GM12878 (cell line): ENCODE data around the gene CTIF. TPM values are rescaled to one million over a fixed set of nuclear protein-coding genes. Genes with fewer than 3 reads are reported as not detected.

Experiments
- ATAC-seq: fragments of 200-7000 bp; cut with Tn5 transposase; 3 replicates; pipeline ENCODE4 v1.9.1; 2020; ENCODE audit warnings: mild to moderate bottlenecking, moderate library complexity
- BruUV-seq: library from RNA; stranded (reverse); fragments of 400-500 nt; replicated peaks from 2 replicates; lab custom pipeline; 2021; lab: Mats Ljungman, UMichigan
- CTCF ChIA-PET: fragments of 300-600 bp; sonication (Branson Sonifier 250); formaldehyde crosslinking; extraction: SDS; loops from one replicate; lab custom pipeline; 2021; ENCODE audit warnings: inconsistent platforms; lab: Yijun Ruan, JAX
- POLR2A ChIA-PET: fragments of 350-600 bp; formaldehyde crosslinking; extraction: SDS; loops from one replicate; lab custom pipeline; 2021; ENCODE audit warnings: inconsistent platforms; lab: Charles Lee
- RAD21 ChIA-PET: fragments of 300-600 bp; sonication (Branson Sonifier 250); formaldehyde crosslinking; loops from one replicate; lab custom pipeline; 2023; ENCODE audit warnings: antibody characterized with exemption; ENCODE audit not compliant: unreplicated experiment; lab: Charles Lee
- SMC1A ChIA-PET: fragments of 300-600 bp; sonication (Branson Sonifier 250); formaldehyde crosslinking; loops from one replicate; lab custom pipeline; 2023; ENCODE audit not compliant: unreplicated experiment, uncharacterized antibody; lab: Charles Lee
- DNase-seq: peaks from one replicate; pipeline ENCODE4 v3.0.0-alpha.2; 2011; ENCODE audit warnings: low read depth, low spot score
- FAIRE-seq: peaks from 3 replicates; lab custom pipeline; 2011; peaks lifted over from hg19 to GRCh38; lab: Jason Lieb, UNC
- H2AFZ ChIP-seq: 2 replicates; pipeline ENCODE4 v1.6.0; 2011; ENCODE audit warnings: low read depth, low read length, control low read depth; ENCODE audit not compliant: control insufficient read depth
- H3K27ac ChIP-seq: 2 replicates; pipeline ENCODE4 v1.5.1; 2011; ENCODE audit warnings: control low read depth; ENCODE audit not compliant: control insufficient read depth, insufficient read depth
- H3K27me3 ChIP-seq, 2 experiments: replicated peaks in 1 of 2; 2 replicates each; pipeline versions ENCODE4 v1.6.0 to v1.6.1; 2011; ENCODE audit warnings: low read length in 1 of 2; ENCODE audit not compliant: control insufficient read depth in 2 of 2, insufficient read depth in 2 of 2
- H3K36me3 ChIP-seq, 2 experiments: 2 replicates each; pipeline ENCODE4 v1.5.1; 2011; ENCODE audit warnings: low read length in 1 of 2; ENCODE audit not compliant: control insufficient read depth in 2 of 2, insufficient read depth in 2 of 2
- H3K4me1 ChIP-seq: 2 replicates; pipeline ENCODE4 v1.6.1; 2011; ENCODE audit warnings: mild to moderate bottlenecking, low read length, moderate library complexity, mixed read lengths; ENCODE audit not compliant: control insufficient read depth, insufficient read depth
- H3K4me2 ChIP-seq: 2 replicates; pipeline ENCODE4 v1.6.0; 2011; ENCODE audit warnings: control low read depth; ENCODE audit not compliant: control insufficient read depth, insufficient read depth
- H3K4me3 ChIP-seq: fragments of 200-600 bp; sonication (generic); 2 replicates; pipeline ENCODE4 v1.5.1; 2016
- H3K79me2 ChIP-seq: 2 replicates; pipeline ENCODE4 v1.6.0; 2011; ENCODE audit warnings: low read length; ENCODE audit not compliant: control insufficient read depth, insufficient read depth
- H3K9ac ChIP-seq: 2 replicates; pipeline ENCODE4 v1.8.0; 2011; ENCODE audit warnings: low read length, control low read depth, mixed read lengths; ENCODE audit not compliant: control insufficient read depth, insufficient read depth
- H3K9me3 ChIP-seq: replicated peaks from 3 replicates; pipeline ENCODE4 v1.5.1; 2011; ENCODE audit warnings: mild to moderate bottlenecking, low read length; ENCODE audit not compliant: control insufficient read depth, insufficient read depth
- H4K20me1 ChIP-seq: 2 replicates; pipeline ENCODE4 v1.6.0; 2011; ENCODE audit not compliant: control insufficient read depth, insufficient read depth
- ATF3 ChIP-seq: IDR thresholded peaks from 2 replicates; pipeline ENCODE4 v1.6.1; 2011; ENCODE audit warnings: low read depth, mild to moderate bottlenecking, low read length, moderate library complexity, borderline replicate concordance; ENCODE audit errors: extremely low read depth
- CBX3 ChIP-seq: fragments of 200-600 bp; sonication (generic); IDR thresholded peaks from 2 replicates; pipeline ENCODE4 v1.6.1; 2016; ENCODE audit warnings: low read depth, borderline replicate concordance
- MYC ChIP-seq: IDR thresholded peaks from 2 replicates; pipeline ENCODE4 v1.6.1; 2011; ENCODE audit warnings: mild to moderate bottlenecking, low read length, moderate library complexity, inconsistent platforms; ENCODE audit not compliant: insufficient read depth, insufficient replicate concordance, insufficient read length, severe bottlenecking
- NFYB ChIP-seq: IDR thresholded peaks from 2 replicates; pipeline ENCODE4 v1.6.1; 2011; ENCODE audit warnings: low read depth, mild to moderate bottlenecking, low read length, improper control_type of control experiment, moderate library complexity; ENCODE audit not compliant: insufficient read depth
- NKRF ChIP-seq: fragments of 450-650 bp; conservative IDR thresholded peaks from 2 replicates; pipeline ENCODE4 v1.6.1; 2017; ENCODE audit warnings: mild to moderate bottlenecking, moderate library complexity
- NR2C2 ChIP-seq: IDR thresholded peaks from 2 replicates; pipeline ENCODE4 v1.6.1; 2011; ENCODE audit warnings: borderline replicate concordance, low read depth; ENCODE audit not compliant: control insufficient read depth, insufficient read length
- REST ChIP-seq: IDR thresholded peaks from 2 replicates; pipeline ENCODE4 v1.6.1; 2012; ENCODE audit warnings: mild to moderate bottlenecking, low read depth, low read length
- SIX5 ChIP-seq: IDR thresholded peaks from 2 replicates; pipeline ENCODE4 v1.6.1; 2011; ENCODE audit warnings: mild to moderate bottlenecking, low read depth, low read length, moderate library complexity; ENCODE audit not compliant: severe bottlenecking
- SREBF1 ChIP-seq: IDR thresholded peaks from 2 replicates; pipeline ENCODE4 v1.6.1; 2012; ENCODE audit warnings: mild to moderate bottlenecking, low read length
- TCF12 ChIP-seq: IDR thresholded peaks from 2 replicates; pipeline ENCODE4 v1.6.1; 2011; ENCODE audit warnings: low read depth, mild to moderate bottlenecking, low read length
- USF2 ChIP-seq: IDR thresholded peaks from 2 replicates; pipeline ENCODE4 v1.6.1; 2011; ENCODE audit warnings: low read depth, low read length, improper control_type of control experiment, borderline replicate concordance
- ZNF24 ChIP-seq: fragments of 450-650 bp; IDR thresholded peaks from 2 replicates; pipeline ENCODE4 v1.6.1; 2017; ENCODE audit warnings: antibody characterized with exemption, mild to moderate bottlenecking
- WGBS: methylation state at CpG from one replicate; pipeline ENCODE4 v1.1.6; 2016; ENCODE audit warnings: low lambda C conversion rate; ENCODE audit not compliant: insufficient replicate concordance, insufficient coverage; ENCODE audit errors: missing lambda C conversion rate; 5-methylcytosine and 5-hydroxymethylcytosine counted together
- in situ Hi-C: fragments of 300-500 bp; cut with MboI; formaldehyde crosslinking; loops from 9 replicates; pipeline ENCODE4 v1.14.3; 2018; ENCODE audit warnings: mixed read lengths
- intact Hi-C: fragments of 100-400 bp; cut with micrococcal nuclease; formaldehyde crosslinking; loops from one replicate; pipeline ENCODE4 v1.14.2; 2022; ENCODE audit not compliant: unreplicated experiment
- polyA plus RNA-seq, 11 experiments: library from polyadenylated mRNA; depleted of rRNA in 4 of 11; unstranded in 6 of 11; stranded (reverse) in 5 of 11; fragments of >200 nt; fragmentation: Nextera tagmentation in 4 of 11; fragmentation: Illumina TruSeq in 1 of 11; extraction: Ambion mirVana in 4 of 11; extraction: Trizol in 1 of 11; gene quantifications; 1 replicate in 1 of 11; 2 replicates in 10 of 11; pipeline versions ENCODE4 v1.2.1 to v1.2.3, GENCODE V29; 2011 to 2016; ENCODE audit warnings: inconsistent platforms in 2 of 11, missing spikeins in 2 of 11, low read depth in 1 of 11
- total RNA-seq, 4 experiments: library from RNA; depleted of rRNA in 3 of 4; stranded (reverse); fragments of >200 nt in 3 of 4; fragmentation: Illumina TruSeq in 1 of 4; extraction: Trizol in 1 of 4; gene quantifications; 2 replicates each; pipeline versions ENCODE4 v1.2.1 to v1.2.3, GENCODE V29; 2013 to 2021

CTIF gene
- total and polyA plus RNA-seq, 10 of the 15 experiments (the other 5 are each of a cell fraction or from before 2014, with no cell fraction given): 0.06 to 11.6 (median 2.5) TPM

- no peak for ATAC-seq
- no peak for FAIRE-seq
- H3K9me3 ChIP-seq: no peaks in the 10 kb centered on the region
- TF ChIP-seq ZNF24 (no peak), CBX3 (no peak), MYC (no peak), NFYB (no peak), USF2 (no peak), NKRF (no peak), ATF3 (no peak), SIX5 (no peak), REST (no peak), SREBF1 (no peak), NR2C2 (no peak), TCF12 (no peak)
- WGBS: 90% methylated on average over 12 of the region's 12 CpGs
- intact Hi-C loops (no loop called here), in situ Hi-C loops (no loop called here)
- H3K36me3 ChIP-seq: no peaks in the 10 kb centered on the region; a peak in 1 of 4 replicates
- SMC1A ChIA-PET: no interaction called here
- RAD21 ChIA-PET: no interaction called here
- DNase-seq: no peak
- H3K27me3 ChIP-seq: no peaks in the 10 kb centered on the region
- no peak overlapping the region for H3K9ac ChIP-seq
- POLR2A ChIA-PET: no interaction called here
- CTCF ChIA-PET: no interaction called here
- no peak overlapping the region for H3K4me2 ChIP-seq
- no TSS peak for BruUV-seq
- H3K79me2 ChIP-seq: no peaks in the 10 kb centered on the region
- H4K20me1 ChIP-seq: no peaks in the 10 kb centered on the region
- H3K4me1 ChIP-seq: no peaks in the 10 kb centered on the region
- no peak overlapping the region for H3K27ac ChIP-seq
- H2AFZ ChIP-seq: no peak overlapping the region
- H3K4me3 ChIP-seq: no peak overlapping the region
These were observed 93.9 kb downstream of the CTIF start for GRCh38 chr18:48632676-48633257.
